Stimulated activated CD8-positive, alpha-beta memory T cell treated with anti-CD3 and anti-CD28 coated beads, Interleukin-7, amount 100 ng/mL, for 48 hours (primary cell): ENCODE data around the gene TMEM248.
A peak's percentile ranks its signal among the peaks of the same experiment; 100 is the strongest.
"Not testable (repeated sequence)": the region's sequence is repeated elsewhere in the genome, so short reads cannot be mapped to it uniquely, and the experiment has no call there.

ENCODE experiments used
- DNase-seq, 2 donors: peaks; one replicate each; pipeline ENCODE4 v3.0.0-alpha.2; 2020; ENCODE audit warnings: low read depth in 1 of 2; ENCODE audit errors: extremely low read depth in 1 of 2

Gene TMEM248

GRCh38 chr7:66920769-66921395 lies at the start of gene TMEM248:
Gene TMEM248 (plus strand): TSS chr7:66921225. CDS start chr7:66941866, 20,641 bp downstream.
- DNase-seq: peak; percentile 84 to 86

- no peak for DNase-seq
These were observed 47.5 kb upstream of the TMEM248 start for GRCh38 chr7:66873476-66873875.

- no peak for DNase-seq
These were observed 43.3 kb upstream of the TMEM248 start for GRCh38 chr7:66877577-66878300.

GRCh38 chr7:66878301-66878685 lies 42.7 kb upstream of the TMEM248 start:
- not testable (repeated sequence) for DNase-seq

- no peak for DNase-seq
These were observed 41.0 kb upstream of the TMEM248 start for GRCh38 chr7:66880053-66880452.

GRCh38 chr7:66880577-66880976 lies 40.4 kb upstream of the TMEM248 start:
- DNase-seq: not testable (repeated sequence)

GRCh38 chr7:66883716-66884115 lies 37.3 kb upstream of the TMEM248 start:
- no peak for DNase-seq

GRCh38 chr7:66884556-66884955 lies 36.5 kb upstream of the TMEM248 start:
- DNase-seq: not testable (repeated sequence)

- DNase-seq: no peak
These were observed 34.9 kb upstream of the TMEM248 start for GRCh38 chr7:66886152-66886551.

- DNase-seq: not testable (repeated sequence)
These were observed 32.8 kb upstream of the TMEM248 start for GRCh38 chr7:66888223-66888622.

GRCh38 chr7:66894463-66895080 lies 26.5 kb upstream of the TMEM248 start:
- no peak for DNase-seq

GRCh38 chr7:66896441-66896840 lies 24.6 kb upstream of the TMEM248 start:
- DNase-seq: no peak

GRCh38 chr7:66899552-66900280 lies 21.3 kb upstream of the TMEM248 start:
- DNase-seq: no peak

- DNase-seq: no peak
These were observed 18.8 kb upstream of the TMEM248 start for GRCh38 chr7:66901941-66902843.

- DNase-seq: no peak
These were observed 18.2 kb upstream of the TMEM248 start for GRCh38 chr7:66902844-66903180.

GRCh38 chr7:66903360-66904062 lies 17.5 kb upstream of the TMEM248 start:
- no peak for DNase-seq

- DNase-seq: no peak
These were observed 16.9 kb upstream of the TMEM248 start for GRCh38 chr7:66904063-66904593.

GRCh38 chr7:66905278-66905677 lies 15.7 kb upstream of the TMEM248 start:
- DNase-seq: no peak

GRCh38 chr7:66905689-66906088 lies 15.3 kb upstream of the TMEM248 start:
- no peak for DNase-seq

- DNase-seq: no peak
These were observed 13.3 kb upstream of the TMEM248 start for GRCh38 chr7:66907731-66908130.
